IPS-20b (cell line): ENCODE measurements around the gene PPIL1.

Experiments used
- H3K27ac ChIP-seq: one replicate; pipeline ENCODE4 v1.5.1; 2013; ENCODE audit warnings: low read length
- H3K27me3 ChIP-seq: 2 replicates; pipeline ENCODE4 v1.6.1; 2013; ENCODE audit warnings: mild to moderate bottlenecking, low read length, inconsistent platforms; ENCODE audit not compliant: insufficient read depth
- H3K36me3 ChIP-seq: 2 replicates; pipeline ENCODE4 v1.6.1; 2013; ENCODE audit warnings: low read depth, mild to moderate bottlenecking, inconsistent platforms, low read length, moderate library complexity; ENCODE audit not compliant: insufficient read depth
- H3K4me1 ChIP-seq: 2 replicates; pipeline ENCODE4 v1.6.1; 2013; ENCODE audit warnings: mild to moderate bottlenecking, control low read depth, inconsistent platforms, low read length, moderate library complexity; ENCODE audit not compliant: insufficient read depth
- H3K4me3 ChIP-seq: 2 replicates; pipeline ENCODE4 v1.5.1; 2013; ENCODE audit warnings: mild to moderate bottlenecking, low read length, inconsistent platforms
- H3K9ac ChIP-seq: 2 replicates; pipeline ENCODE4 v1.6.1; 2013; ENCODE audit warnings: low read depth, mild to moderate bottlenecking, inconsistent platforms, low read length, moderate library complexity
- H3K9me3 ChIP-seq: 2 replicates; pipeline ENCODE4 v1.6.1; 2013; ENCODE audit warnings: mild to moderate bottlenecking, low read depth, low read length, inconsistent platforms; ENCODE audit not compliant: insufficient read depth

Gene PPIL1

DNA sequence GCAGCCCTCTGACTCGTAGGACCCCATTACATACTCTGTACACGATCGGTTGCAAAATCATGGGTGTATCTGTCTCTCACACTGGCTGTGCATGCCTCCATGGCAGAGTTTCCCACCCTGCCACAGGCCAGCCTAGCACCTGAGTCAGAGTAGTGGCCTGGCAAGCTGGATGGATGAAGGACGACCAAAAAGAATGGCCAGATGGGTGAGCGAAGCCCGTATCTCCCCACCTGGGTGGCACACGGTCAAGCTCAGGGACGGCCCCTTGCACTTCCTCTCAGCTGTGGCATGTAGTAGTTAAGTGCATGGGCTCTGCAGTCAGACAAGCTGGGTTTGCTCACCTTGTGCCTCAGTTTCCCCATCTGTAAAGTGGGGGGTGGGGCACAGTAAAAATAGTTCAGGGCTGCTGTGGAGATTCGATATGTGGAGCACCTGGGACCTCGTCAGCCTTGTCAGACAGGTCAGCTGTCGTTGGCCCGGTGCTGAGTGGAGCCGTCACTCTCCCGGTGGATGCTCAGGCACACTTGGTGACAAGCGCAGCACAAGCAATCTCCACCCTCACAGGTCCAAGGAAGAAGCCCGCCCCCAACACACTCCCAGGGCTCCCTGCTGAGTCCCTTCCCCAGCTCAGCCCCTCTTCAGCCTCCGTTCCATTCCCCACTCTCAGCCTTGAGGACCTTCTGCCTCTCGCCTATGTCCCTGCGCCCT lies 47.9 kb downstream of the PPIL1 start:
- H3K27me3 ChIP-seq: peaks cover 2% of the 10 kb centered on the region; the same call in 1 of the 2 replicates
- H3K9ac ChIP-seq: no peak overlapping the region
- H3K36me3 ChIP-seq: no peaks in the 10 kb centered on the region
- no peak overlapping the region for H3K4me3 ChIP-seq
- H3K27ac ChIP-seq: no peak overlapping the region
- no peaks in the 10 kb centered on the region for H3K4me1 ChIP-seq
- H3K9me3 ChIP-seq: no peaks in the 10 kb centered on the region

DNA sequence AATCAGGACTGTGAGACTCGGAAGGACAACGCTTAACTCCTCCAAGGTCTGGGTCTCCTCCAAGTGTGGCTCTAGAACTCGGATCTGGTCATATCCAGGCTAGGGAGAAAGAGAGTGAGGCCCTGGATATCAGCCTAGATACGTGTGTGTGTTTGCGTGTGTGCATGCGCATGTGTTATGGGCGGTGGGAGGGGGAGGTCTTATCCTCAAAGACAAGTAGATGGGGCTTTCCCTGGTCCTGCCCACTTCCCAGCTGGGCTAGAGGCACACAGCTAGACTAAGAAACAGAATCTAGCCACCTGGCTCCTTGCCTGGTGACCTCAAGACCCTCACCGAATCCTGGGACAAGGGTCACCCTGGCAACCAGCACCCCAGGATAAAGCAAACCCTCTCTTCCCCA lies 48.6 kb downstream of the PPIL1 start:
- H3K27me3 ChIP-seq: peaks cover 6% of the 10 kb centered on the region; the same call in 1 of the 2 replicates
- H3K9me3 ChIP-seq: no peaks in the 10 kb centered on the region

DNA sequence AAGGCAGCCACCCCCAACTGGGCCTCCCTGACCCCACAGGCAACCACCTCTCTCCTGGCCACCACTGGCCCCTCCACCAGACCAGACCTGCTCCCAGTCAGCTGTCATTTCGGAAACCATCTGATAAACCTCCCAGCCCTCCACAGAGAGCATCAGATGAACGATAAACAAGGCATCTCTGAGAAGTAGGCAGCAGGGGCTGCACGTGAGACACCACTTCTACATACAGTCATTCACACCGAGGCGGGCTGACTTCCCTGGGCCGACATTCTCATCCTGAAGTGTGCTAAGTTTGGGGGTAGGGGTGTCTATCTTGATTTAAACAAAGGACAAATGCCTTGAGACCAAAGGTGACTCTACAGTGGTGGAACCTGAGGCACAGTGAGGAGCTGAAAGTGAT lies 49.2 kb downstream of the PPIL1 start:
- no peak overlapping the region for H3K9ac ChIP-seq
- H3K4me3 ChIP-seq: no peak overlapping the region
- H3K27ac ChIP-seq: no peak overlapping the region
- H3K9me3 ChIP-seq: no peaks in the 10 kb centered on the region
- H3K4me1 ChIP-seq: no peaks in the 10 kb centered on the region
- peaks cover 6% of the 10 kb centered on the region; the same call in 1 of the 2 replicates for H3K27me3 ChIP-seq
- no peaks in the 10 kb centered on the region for H3K36me3 ChIP-seq

More for the DNA sequence above, 48.6 kb downstream of the PPIL1 start:
- Histone ChIP-seq H3K27ac (no peak overlapping the region), H3K4me1 (no peaks in the 10 kb centered on the region), H3K4me3 (no peak overlapping the region), H3K36me3 (no peaks in the 10 kb centered on the region), H3K9ac (no peak overlapping the region)

- Histone ChIP-seq H3K27ac (no peak overlapping the region), H3K36me3 (no peaks in the 10 kb centered on the region), H3K4me3 (no peak overlapping the region), H3K9ac (no peak overlapping the region), H3K27me3 (peaks cover 6% of the 10 kb centered on the region; the same call in 1 of the 2 replicates), H3K9me3 (no peaks in the 10 kb centered on the region), H3K4me1 (no peaks in the 10 kb centered on the region)
Observed at GRCh38 chr6:36824253-36824652, 50.4 kb downstream of the PPIL1 start.

GRCh38 chr6:36823421-36824096 lies 51.0 kb downstream of the PPIL1 start:
- Histone ChIP-seq H3K27ac (no peak overlapping the region), H3K9ac (no peak overlapping the region), H3K36me3 (no peaks in the 10 kb centered on the region), H3K9me3 (no peaks in the 10 kb centered on the region), H3K4me3 (no peak overlapping the region), H3K27me3 (peaks cover 6% of the 10 kb centered on the region; the same call in 1 of the 2 replicates), H3K4me1 (no peaks in the 10 kb centered on the region)

- H3K9me3 ChIP-seq: no peaks in the 10 kb centered on the region
- peaks cover 6% of the 10 kb centered on the region; the same call in 1 of the 2 replicates for H3K27me3 ChIP-seq
- H3K9ac ChIP-seq: no peak overlapping the region
- H3K4me3 ChIP-seq: no peak overlapping the region
- peaks cover 4% of the 10 kb centered on the region; the same call in 1 of the 2 replicates for H3K4me1 ChIP-seq
- no peak overlapping the region for H3K27ac ChIP-seq
- no peaks in the 10 kb centered on the region for H3K36me3 ChIP-seq
Observed at GRCh38 chr6:36822506-36823269, 51.9 kb downstream of the PPIL1 start.

GRCh38 chr6:36821581-36822335 lies 52.8 kb downstream of the PPIL1 start:
- Histone ChIP-seq H3K9ac (no peak overlapping the region), H3K27me3 (peaks cover 6% of the 10 kb centered on the region), H3K27ac (no peak overlapping the region), H3K36me3 (no peaks in the 10 kb centered on the region), H3K9me3 (no peaks in the 10 kb centered on the region), H3K4me3 (no peak overlapping the region), H3K4me1 (peaks cover 5% of the 10 kb centered on the region; the same call in 1 of the 2 replicates)

GRCh38 chr6:36820700-36821580 lies 53.7 kb downstream of the PPIL1 start:
- peaks cover 5% of the 10 kb centered on the region; the same call in 1 of the 2 replicates for H3K4me1 ChIP-seq
- H3K9me3 ChIP-seq: no peaks in the 10 kb centered on the region
- no peaks in the 10 kb centered on the region for H3K36me3 ChIP-seq
- no peak overlapping the region for H3K27ac ChIP-seq
- H3K4me3 ChIP-seq: no peak overlapping the region
- H3K9ac ChIP-seq: no peak overlapping the region
- H3K27me3 ChIP-seq: peaks cover 6% of the 10 kb centered on the region

- Histone ChIP-seq H3K36me3 (no peaks in the 10 kb centered on the region), H3K9me3 (no peaks in the 10 kb centered on the region), H3K27me3 (peaks cover 6% of the 10 kb centered on the region), H3K4me3 (no peak overlapping the region), H3K27ac (no peak overlapping the region), H3K4me1 (peaks cover 5% of the 10 kb centered on the region; the same call in 1 of the 2 replicates), H3K9ac (no peak overlapping the region)
Observed at GRCh38 chr6:36818756-36819155, 55.8 kb downstream of the PPIL1 start.

- H3K4me3 ChIP-seq: no peak overlapping the region
- no peak overlapping the region for H3K27ac ChIP-seq
- peaks cover 5% of the 10 kb centered on the region; the same call in 1 of the 2 replicates for H3K4me1 ChIP-seq
- no peaks in the 10 kb centered on the region for H3K36me3 ChIP-seq
- no peaks in the 10 kb centered on the region for H3K9me3 ChIP-seq
- H3K27me3 ChIP-seq: peaks cover 6% of the 10 kb centered on the region
- no peak overlapping the region for H3K9ac ChIP-seq
Observed at GRCh38 chr6:36817847-36818246, 56.8 kb downstream of the PPIL1 start.
